H9 (cell line): ENCODE data around the gene PUM2. TPM values are rescaled to one million over a fixed set of nuclear protein-coding genes. Genes with fewer than 3 reads are reported as not detected.

Experiments
- DNase-seq: peaks from one replicate; pipeline ENCODE4 v3.0.0-alpha.2; 2017
- H2AFZ ChIP-seq: one replicate; pipeline ENCODE4 v1.6.1; 2013; ENCODE audit warnings: mild to moderate bottlenecking, low read length, control low read depth, moderate library complexity
- H2AK5ac ChIP-seq: 2 replicates; pipeline ENCODE4 v1.6.1; 2013; ENCODE audit warnings: low read length, control low read depth, mixed read lengths; ENCODE audit not compliant: insufficient read length
- H2BK120ac ChIP-seq: one replicate; pipeline ENCODE4 v1.6.1; 2013; ENCODE audit warnings: low read depth, mild to moderate bottlenecking, low read length, control low read depth, inconsistent platforms; ENCODE audit not compliant: poor library complexity, severe bottlenecking
- H2BK12ac ChIP-seq: 2 replicates; pipeline ENCODE4 v1.6.1; 2013; ENCODE audit warnings: low read length, control low read depth, mixed read lengths, low read depth; ENCODE audit not compliant: insufficient read length
- H2BK15ac ChIP-seq: 2 replicates; pipeline ENCODE4 v1.6.1; 2013; ENCODE audit warnings: low read depth, low read length, control low read depth
- H2BK20ac ChIP-seq: one replicate; pipeline ENCODE4 v1.6.1; 2013; ENCODE audit warnings: low read depth, mild to moderate bottlenecking, low read length, control low read depth, inconsistent platforms; ENCODE audit not compliant: poor library complexity, severe bottlenecking
- H2BK5ac ChIP-seq: 2 replicates; pipeline ENCODE4 v1.6.1; 2013; ENCODE audit warnings: low read length, control low read depth, mixed read lengths; ENCODE audit not compliant: insufficient read length
- H3K14ac ChIP-seq: 2 replicates; pipeline ENCODE4 v1.6.1; 2013; ENCODE audit warnings: low read length, control low read depth; ENCODE audit not compliant: insufficient read depth
- H3K18ac ChIP-seq: 2 replicates; pipeline ENCODE4 v1.6.1; 2013; ENCODE audit warnings: low read depth, mild to moderate bottlenecking, mixed read lengths, low read length, control low read depth; ENCODE audit not compliant: insufficient read length
- H3K23ac ChIP-seq: 2 replicates; pipeline ENCODE4 v1.6.1; 2013; ENCODE audit warnings: low read length, control low read depth, mixed read lengths, low read depth; ENCODE audit not compliant: insufficient read length
- H3K23me2 ChIP-seq: 2 replicates; pipeline ENCODE4 v1.6.1; 2013; ENCODE audit warnings: low read depth, mild to moderate bottlenecking, mixed read lengths, low read length, control low read depth; ENCODE audit not compliant: insufficient read length, poor library complexity, severe bottlenecking
- H3K27ac ChIP-seq: 2 replicates; pipeline ENCODE4 v1.5.1; 2013; ENCODE audit warnings: low read length, control low read depth, mixed read lengths, low read depth; ENCODE audit not compliant: insufficient read length
- H3K27me3 ChIP-seq: 2 replicates; pipeline ENCODE4 v1.6.1; 2013; ENCODE audit warnings: low read length, control low read depth, inconsistent platforms; ENCODE audit not compliant: insufficient read depth
- H3K4ac ChIP-seq: 2 replicates; pipeline ENCODE4 v1.6.1; 2013; ENCODE audit warnings: low read depth, mild to moderate bottlenecking, control low read depth, inconsistent platforms, low read length, moderate library complexity
- H3K4me1 ChIP-seq: 2 replicates; pipeline ENCODE4 v1.6.1; 2013; ENCODE audit warnings: low read length, control low read depth, inconsistent platforms; ENCODE audit not compliant: insufficient read depth
- H3K4me2 ChIP-seq: 2 replicates; pipeline ENCODE4 v1.6.1; 2013; ENCODE audit warnings: low read length, control low read depth, mixed read lengths; ENCODE audit not compliant: insufficient read length, insufficient read depth
- H3K56ac ChIP-seq: 2 replicates; pipeline ENCODE4 v1.6.1; 2013; ENCODE audit warnings: low read depth, mild to moderate bottlenecking, mixed read lengths, low read length, control low read depth; ENCODE audit not compliant: insufficient read length
- H3K79me1 ChIP-seq: 2 replicates; pipeline ENCODE4 v1.6.1; 2013; ENCODE audit warnings: low read depth, mild to moderate bottlenecking, moderate library complexity, low read length, control low read depth, inconsistent platforms; ENCODE audit not compliant: insufficient read depth, poor library complexity, severe bottlenecking
- H3K79me2 ChIP-seq: 2 replicates; pipeline ENCODE4 v1.6.1; 2013; ENCODE audit warnings: low read length, control low read depth, inconsistent platforms; ENCODE audit not compliant: insufficient read depth
- H3K9ac ChIP-seq: 2 replicates; pipeline ENCODE4 v1.6.1; 2013; ENCODE audit warnings: low read length, control low read depth, mixed read lengths; ENCODE audit not compliant: insufficient read length; ENCODE audit errors: extremely low read depth
- H3K9me3 ChIP-seq: one replicate; pipeline ENCODE4 v1.6.1; 2013; ENCODE audit warnings: low read depth, low read length, inconsistent platforms; ENCODE audit not compliant: control insufficient read depth
- H3T11ph ChIP-seq: one replicate; pipeline ENCODE4 v1.6.1; 2013; ENCODE audit warnings: mild to moderate bottlenecking, low read length, control low read depth, inconsistent platforms
- H4K20me1 ChIP-seq: one replicate; pipeline ENCODE4 v1.6.1; 2013; ENCODE audit not compliant: control insufficient read depth, insufficient read length, insufficient read depth
- H4K5ac ChIP-seq: 2 replicates; pipeline ENCODE4 v1.6.1; 2013; ENCODE audit warnings: low read depth, mild to moderate bottlenecking, mixed read lengths, low read length, control low read depth; ENCODE audit not compliant: insufficient read length
- H4K8ac ChIP-seq: replicated peaks from 2 replicates; pipeline ENCODE4 v1.6.1; 2013; ENCODE audit warnings: low read length, control low read depth, mixed read lengths, low read depth; ENCODE audit not compliant: insufficient read length
- H4K91ac ChIP-seq: 2 replicates; pipeline ENCODE4 v1.6.1; 2013; ENCODE audit warnings: low read depth, mild to moderate bottlenecking, moderate library complexity, mixed read lengths, low read length, control low read depth; ENCODE audit not compliant: insufficient read length
- H3K27ac Mint-ChIP-seq, 3 experiments: 2 replicates in 2 of 3; 3 replicates in 1 of 3; pipeline ENCODE4 v1.8.0; 2020 to 2021; ENCODE audit warnings: mixed read lengths in 3 of 3, mild to moderate bottlenecking in 1 of 3, moderate library complexity in 1 of 3
- H3K27me3 Mint-ChIP-seq: 2 replicates; pipeline ENCODE4 v1.8.0; 2021; ENCODE audit warnings: low read depth, mild to moderate bottlenecking, moderate library complexity, mixed read lengths
- H3K36me3 Mint-ChIP-seq, 3 experiments: 2 replicates in 2 of 3; 3 replicates in 1 of 3; pipeline ENCODE4 v1.8.0; 2020 to 2021; ENCODE audit warnings: low read depth in 3 of 3, mixed read lengths in 3 of 3; ENCODE audit not compliant: insufficient read depth in 1 of 3
- H3K4me1 Mint-ChIP-seq, 2 experiments: 2 replicates each; pipeline ENCODE4 v1.8.0; 2020; ENCODE audit warnings: mixed read lengths in 2 of 2
- H3K4me3 Mint-ChIP-seq, 2 experiments: 2 replicates in 1 of 2; 3 replicates in 1 of 2; pipeline ENCODE4 v1.8.0; 2020 to 2021; ENCODE audit warnings: mild to moderate bottlenecking in 2 of 2, mixed read lengths in 2 of 2, moderate library complexity in 1 of 2
- H3K9me3 Mint-ChIP-seq, 2 experiments: 2 replicates in 1 of 2; 3 replicates in 1 of 2; pipeline ENCODE4 v1.8.0; 2020; ENCODE audit warnings: mild to moderate bottlenecking in 2 of 2, mixed read lengths in 2 of 2, moderate library complexity in 1 of 2
- CTCF ChIP-seq: fragments of 200-600 bp; sonication (generic); conservative IDR thresholded peaks from 3 replicates; pipeline ENCODE4 v1.8.0; 2021; ENCODE audit warnings: antibody characterized with exemption, mild to moderate bottlenecking
- WGBS: extraction: QIAGEN DNeasy Blood & Tissue Kit; methylation state at CpG from one replicate; pipeline ENCODE4 v1.1.7; 2013; ENCODE audit warnings: missing lambda C conversion rate, low lambda C conversion rate, mixed read lengths; ENCODE audit not compliant: insufficient read length; ENCODE audit errors: extremely low coverage; 5-methylcytosine and 5-hydroxymethylcytosine counted together
- total RNA-seq: library from RNA; stranded (reverse); gene quantifications from 2 replicates; pipeline ENCODE4 v1.2.1, GENCODE V29; 2021

The PUM2 gene
- total RNA-seq, 1 experiment from 2014 or later, result 96.6 TPM

DNA sequence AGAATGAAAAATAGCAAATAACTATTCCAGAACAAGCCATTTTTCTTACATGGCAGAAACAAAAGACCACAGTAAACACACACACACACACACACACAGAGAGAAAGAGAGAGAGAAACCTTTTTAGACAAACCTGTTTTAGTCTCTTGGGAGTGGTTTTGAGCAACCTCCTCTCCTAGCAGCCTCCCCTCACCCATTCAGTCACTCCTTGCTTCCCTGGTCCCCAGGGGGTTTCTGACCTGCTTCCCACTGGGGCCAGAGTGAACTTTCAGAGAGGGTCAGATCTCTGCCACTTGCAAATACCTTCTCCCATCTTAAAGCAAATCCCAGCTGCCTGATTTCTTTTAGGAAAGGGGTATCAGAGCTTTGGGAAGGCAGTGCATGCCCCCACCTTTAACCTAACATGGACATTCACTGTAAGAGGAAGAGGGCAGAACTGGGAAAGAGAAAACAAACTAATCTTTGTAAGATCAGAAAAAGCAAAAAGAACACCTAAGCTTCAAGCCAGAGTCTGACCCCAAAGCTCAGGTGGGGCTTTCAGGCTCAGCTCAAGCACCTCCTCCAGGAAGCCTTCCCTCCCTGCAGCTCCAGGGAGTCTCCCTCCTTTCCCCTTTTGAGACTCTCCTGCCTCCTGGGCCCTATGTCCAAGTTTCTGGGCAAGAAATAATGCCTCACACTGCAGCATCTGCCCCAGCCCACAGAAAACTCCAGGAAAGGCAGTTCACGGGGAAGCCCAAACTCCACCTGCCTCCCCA is 128.5 kb downstream of the PUM2 start:
- Histone ChIP-seq H2BK120ac (no peak overlapping the region), H4K20me1 (no peaks in the 10 kb centered on the region), H3K9ac (no peak overlapping the region), H2BK5ac (no peak overlapping the region), H3K27me3 (no peaks in the 10 kb centered on the region), H3K4ac (no peak overlapping the region), H4K5ac (no peak overlapping the region), H3K9me3 (no peaks in the 10 kb centered on the region), H2BK12ac (no peak overlapping the region), H2AFZ (no peak overlapping the region), H4K8ac (no peak overlapping the region), H3T11ph (no peak overlapping the region), H3K23me2 (peaks cover 10% of the 10 kb centered on the region), H2BK20ac (no peak overlapping the region), H3K18ac (no peak overlapping the region), H3K4me2 (peak overlapping the region; percentile 71), H3K79me1 (no peaks in the 10 kb centered on the region), H2BK15ac (no peak overlapping the region), H4K91ac (no peak overlapping the region), H3K27ac (no peak overlapping the region), H3K79me2 (peaks cover 17% of the 10 kb centered on the region; the same call in 1 of the 2 replicates), H2AK5ac (no peak overlapping the region), H3K56ac (no peak overlapping the region), H3K4me1 (peaks cover 9% of the 10 kb centered on the region; the same call in 1 of the 2 replicates), H3K14ac (no peak overlapping the region), H3K23ac (no peak overlapping the region)
- H3K4me1 Mint-ChIP-seq, result peaks cover 28 to 31% of the 10 kb centered on the region in 2 experiments
- no peaks in the 10 kb centered on the region; a peak in 1 of 5 replicates for H3K9me3 Mint-ChIP-seq
- peak overlapping the region; percentile 63 to 79 for H3K4me3 Mint-ChIP-seq
- peak overlapping the region in 2 of 3 experiments; percentile 29 to 70; a peak in 1 of 7 replicates for H3K27ac Mint-ChIP-seq
- TF ChIP-seq CTCF, result no peak
- WGBS, result no CpG with 5 or more reads among the region's 1 CpG
- H3K36me3 Mint-ChIP-seq, result peaks cover 12 to 20% (median 12%) of the 10 kb centered on the region in 3 experiments; a peak in 6 of 7 replicates
- H3K27me3 Mint-ChIP-seq, result peaks cover 22% of the 10 kb centered on the region
- no peak for DNase-seq
